ENCODE data around the gene NFAM1. TPM values are rescaled to one million over a fixed set of nuclear protein-coding genes. Genes with fewer than 3 reads are reported as not detected.

Gene NFAM1
- total RNA-seq, 1 donor from 2014 or later: 1.6 TPM

GRCh38 chr22:42357221-42357620, 75.0 kb downstream of the NFAM1 start:
- Mint-ChIP-seq H3K4me1 (ENCODE audit: unreplicated experiment) (peaks cover 8% of the 10 kb centered on the region), H3K27ac (ENCODE audit: unreplicated experiment) (no peak overlapping the region), H3K9me3 (ENCODE audit: unreplicated experiment) (no peaks in the 10 kb centered on the region), H3K4me3 (ENCODE audit: unreplicated experiment) (no peak overlapping the region), H3K36me3 (ENCODE audit: low read depth, unreplicated experiment) (peaks cover 4% of the 10 kb centered on the region), H3K27me3 (ENCODE audit: unreplicated experiment) (peaks cover 15% of the 10 kb centered on the region)
- DNase-seq (ENCODE audit: low spot score): no peak
- no peak for TF ChIP-seq CTCF (IDR thresholded peaks at IDR 0.05; ENCODE audit: unreplicated experiment)

- DNase-seq (ENCODE audit: low spot score): no peak
- Mint-ChIP-seq H3K4me1 (ENCODE audit: unreplicated experiment) (peaks cover 8% of the 10 kb centered on the region), H3K27me3 (ENCODE audit: unreplicated experiment) (peaks cover 17% of the 10 kb centered on the region), H3K9me3 (ENCODE audit: unreplicated experiment) (no peaks in the 10 kb centered on the region), H3K27ac (ENCODE audit: unreplicated experiment) (no peak overlapping the region), H3K4me3 (ENCODE audit: unreplicated experiment) (no peak overlapping the region), H3K36me3 (ENCODE audit: low read depth, unreplicated experiment) (peaks cover 2% of the 10 kb centered on the region)
- TF ChIP-seq CTCF (IDR thresholded peaks at IDR 0.05; ENCODE audit: unreplicated experiment): no peak
These were observed 75.7 kb downstream of the NFAM1 start for GRCh38 chr22:42356533-42356932.

GRCh38 chr22:42353883-42354727, 78.1 kb downstream of the NFAM1 start:
- Mint-ChIP-seq H3K27me3 (ENCODE audit: unreplicated experiment) (peaks cover 15% of the 10 kb centered on the region), H3K9me3 (ENCODE audit: unreplicated experiment) (no peaks in the 10 kb centered on the region), H3K4me3 (ENCODE audit: unreplicated experiment) (no peak overlapping the region), H3K4me1 (ENCODE audit: unreplicated experiment) (peaks cover 8% of the 10 kb centered on the region), H3K36me3 (ENCODE audit: low read depth, unreplicated experiment) (peaks cover 3% of the 10 kb centered on the region), H3K27ac (ENCODE audit: unreplicated experiment) (no peak overlapping the region)
- DNase-seq (ENCODE audit: low spot score): peak; percentile 42
- TF ChIP-seq CTCF (IDR thresholded peaks at IDR 0.05; ENCODE audit: unreplicated experiment): no peak

GRCh38 chr22:42350373-42350772, 81.8 kb downstream of the NFAM1 start:
- Mint-ChIP-seq H3K4me3 (ENCODE audit: unreplicated experiment) (no peak overlapping the region), H3K27ac (ENCODE audit: unreplicated experiment) (no peak overlapping the region), H3K36me3 (ENCODE audit: low read depth, unreplicated experiment) (peaks cover 3% of the 10 kb centered on the region), H3K27me3 (ENCODE audit: unreplicated experiment) (peaks cover 23% of the 10 kb centered on the region), H3K4me1 (ENCODE audit: unreplicated experiment) (peaks cover 8% of the 10 kb centered on the region), H3K9me3 (ENCODE audit: unreplicated experiment) (no peaks in the 10 kb centered on the region)
- no peak for DNase-seq (ENCODE audit: low spot score)
- TF ChIP-seq CTCF (IDR thresholded peaks at IDR 0.05; ENCODE audit: unreplicated experiment): no peak

GRCh38 chr22:42347281-42347824, 84.8 kb downstream of the NFAM1 start:
- no peak for DNase-seq (ENCODE audit: low spot score)
- no peak overlapping the region for H3K4me3 Mint-ChIP-seq (ENCODE audit: unreplicated experiment)
- peaks cover 3% of the 10 kb centered on the region for H3K36me3 Mint-ChIP-seq (ENCODE audit: low read depth, unreplicated experiment)
- no peak for TF ChIP-seq CTCF (IDR thresholded peaks at IDR 0.05; ENCODE audit: unreplicated experiment)
- H3K9me3 Mint-ChIP-seq (ENCODE audit: unreplicated experiment): no peaks in the 10 kb centered on the region
- peaks cover 20% of the 10 kb centered on the region for H3K27me3 Mint-ChIP-seq (ENCODE audit: unreplicated experiment)
- H3K27ac Mint-ChIP-seq (ENCODE audit: unreplicated experiment): no peak overlapping the region
- no peaks in the 10 kb centered on the region for H3K4me1 Mint-ChIP-seq (ENCODE audit: unreplicated experiment)
